GM12878 (cell line): ENCODE results near the gene NKAIN2. TPM values are rescaled to one million over a fixed set of nuclear protein-coding genes. Genes with fewer than 3 reads are reported as not detected.

Experiments
- ATAC-seq: fragments of 200-7000 bp; cut with Tn5 transposase; 3 replicates; pipeline ENCODE4 v1.9.1; 2020; ENCODE audit warnings: mild to moderate bottlenecking, moderate library complexity
- BruUV-seq: library from RNA; stranded (reverse); fragments of 400-500 nt; replicated peaks from 2 replicates; lab custom pipeline; 2021; lab: Mats Ljungman, UMichigan
- CTCF ChIA-PET: fragments of 300-600 bp; sonication (Branson Sonifier 250); formaldehyde crosslinking; extraction: SDS; loops from one replicate; lab custom pipeline; 2021; ENCODE audit warnings: inconsistent platforms; lab: Yijun Ruan, JAX
- POLR2A ChIA-PET: fragments of 350-600 bp; formaldehyde crosslinking; extraction: SDS; loops from one replicate; lab custom pipeline; 2021; ENCODE audit warnings: inconsistent platforms; lab: Charles Lee
- RAD21 ChIA-PET: fragments of 300-600 bp; sonication (Branson Sonifier 250); formaldehyde crosslinking; loops from one replicate; lab custom pipeline; 2023; ENCODE audit warnings: antibody characterized with exemption; ENCODE audit not compliant: unreplicated experiment; lab: Charles Lee
- SMC1A ChIA-PET: fragments of 300-600 bp; sonication (Branson Sonifier 250); formaldehyde crosslinking; loops from one replicate; lab custom pipeline; 2023; ENCODE audit not compliant: unreplicated experiment, uncharacterized antibody; lab: Charles Lee
- DNase-seq: peaks from one replicate; pipeline ENCODE4 v3.0.0-alpha.2; 2011; ENCODE audit warnings: low read depth, low spot score
- FAIRE-seq: peaks from 3 replicates; lab custom pipeline; 2011; peaks lifted over from hg19 to GRCh38; lab: Jason Lieb, UNC
- H2AFZ ChIP-seq: 2 replicates; pipeline ENCODE4 v1.6.0; 2011; ENCODE audit warnings: low read depth, low read length, control low read depth; ENCODE audit not compliant: control insufficient read depth
- H3K27ac ChIP-seq: 2 replicates; pipeline ENCODE4 v1.5.1; 2011; ENCODE audit warnings: control low read depth; ENCODE audit not compliant: control insufficient read depth, insufficient read depth
- H3K27me3 ChIP-seq, 2 experiments: replicated peaks in 1 of 2; 2 replicates each; pipeline versions ENCODE4 v1.6.0 to v1.6.1; 2011; ENCODE audit warnings: low read length in 1 of 2; ENCODE audit not compliant: control insufficient read depth in 2 of 2, insufficient read depth in 2 of 2
- H3K36me3 ChIP-seq, 2 experiments: 2 replicates each; pipeline ENCODE4 v1.5.1; 2011; ENCODE audit warnings: low read length in 1 of 2; ENCODE audit not compliant: control insufficient read depth in 2 of 2, insufficient read depth in 2 of 2
- H3K4me1 ChIP-seq: 2 replicates; pipeline ENCODE4 v1.6.1; 2011; ENCODE audit warnings: mild to moderate bottlenecking, low read length, moderate library complexity, mixed read lengths; ENCODE audit not compliant: control insufficient read depth, insufficient read depth
- H3K4me2 ChIP-seq: 2 replicates; pipeline ENCODE4 v1.6.0; 2011; ENCODE audit warnings: control low read depth; ENCODE audit not compliant: control insufficient read depth, insufficient read depth
- H3K4me3 ChIP-seq: fragments of 200-600 bp; sonication (generic); 2 replicates; pipeline ENCODE4 v1.5.1; 2016
- H3K79me2 ChIP-seq: 2 replicates; pipeline ENCODE4 v1.6.0; 2011; ENCODE audit warnings: low read length; ENCODE audit not compliant: control insufficient read depth, insufficient read depth
- H3K9ac ChIP-seq: 2 replicates; pipeline ENCODE4 v1.8.0; 2011; ENCODE audit warnings: low read length, control low read depth, mixed read lengths; ENCODE audit not compliant: control insufficient read depth, insufficient read depth
- H3K9me3 ChIP-seq: replicated peaks from 3 replicates; pipeline ENCODE4 v1.5.1; 2011; ENCODE audit warnings: mild to moderate bottlenecking, low read length; ENCODE audit not compliant: control insufficient read depth, insufficient read depth
- H4K20me1 ChIP-seq: 2 replicates; pipeline ENCODE4 v1.6.0; 2011; ENCODE audit not compliant: control insufficient read depth, insufficient read depth
- BACH1 ChIP-seq: fragments of 450-650 bp; IDR thresholded peaks from 2 replicates; pipeline ENCODE4 v1.6.1; 2017; ENCODE audit warnings: mild to moderate bottlenecking, borderline replicate concordance
- BRCA1 ChIP-seq: IDR thresholded peaks from 2 replicates; pipeline ENCODE4 v1.6.1; 2011; ENCODE audit warnings: low read depth, low read length, improper control_type of control experiment
- E2F4 ChIP-seq: IDR thresholded peaks from 2 replicates; pipeline ENCODE4 v1.6.1; 2012; ENCODE audit warnings: low read depth, low read length, improper control_type of control experiment
- ESRRA ChIP-seq: IDR thresholded peaks from 2 replicates; pipeline ENCODE4 v1.6.1; 2012; ENCODE audit warnings: mild to moderate bottlenecking, low read length, improper control_type of control experiment
- IRF4 ChIP-seq: IDR thresholded peaks from 2 replicates; pipeline ENCODE4 v1.6.1; 2011; ENCODE audit warnings: low read depth, low read length
- MLLT1 ChIP-seq: fragments of 450-650 bp; IDR thresholded peaks from 2 replicates; pipeline ENCODE4 v1.6.1; 2016; ENCODE audit warnings: mild to moderate bottlenecking
- MXI1 ChIP-seq: fragments of 150-350 bp; IDR thresholded peaks from 2 replicates; pipeline ENCODE4 v1.6.1; 2011; ENCODE audit warnings: low read depth, mild to moderate bottlenecking, inconsistent platforms, low read length, improper control_type of control experiment
- NBN ChIP-seq: fragments of 450-650 bp; IDR thresholded peaks from 2 replicates; pipeline ENCODE4 v1.6.1; 2016
- SIN3A ChIP-seq: IDR thresholded peaks from 2 replicates; pipeline ENCODE4 v1.6.1; 2012; ENCODE audit warnings: low read depth, low read length, improper control_type of control experiment
- STAT1 ChIP-seq: fragments of 450-650 bp; conservative IDR thresholded peaks from 2 replicates; pipeline ENCODE4 v1.6.1; 2014; ENCODE audit warnings: antibody characterized with exemption, mild to moderate bottlenecking
- TCF7 ChIP-seq: IDR thresholded peaks from 2 replicates; pipeline ENCODE4 v1.6.1; 2014; ENCODE audit warnings: antibody characterized with exemption, borderline replicate concordance
- USF1 ChIP-seq: IDR thresholded peaks from 2 replicates; pipeline ENCODE4 v1.6.1; 2011; ENCODE audit warnings: borderline replicate concordance, low read depth, mild to moderate bottlenecking, moderate library complexity, mixed read lengths, low read length; ENCODE audit not compliant: insufficient read depth; ENCODE audit errors: extremely low read length
- ZBTB33 ChIP-seq: fragments of 450-650 bp; IDR thresholded peaks from 2 replicates; pipeline ENCODE4 v1.6.1; 2017; ENCODE audit warnings: mild to moderate bottlenecking
- WGBS: methylation state at CpG from one replicate; pipeline ENCODE4 v1.1.6; 2016; ENCODE audit warnings: low lambda C conversion rate; ENCODE audit not compliant: insufficient replicate concordance, insufficient coverage; ENCODE audit errors: missing lambda C conversion rate; 5-methylcytosine and 5-hydroxymethylcytosine counted together
- in situ Hi-C: fragments of 300-500 bp; cut with MboI; formaldehyde crosslinking; loops from 9 replicates; pipeline ENCODE4 v1.14.3; 2018; ENCODE audit warnings: mixed read lengths
- intact Hi-C: fragments of 100-400 bp; cut with micrococcal nuclease; formaldehyde crosslinking; loops from one replicate; pipeline ENCODE4 v1.14.2; 2022; ENCODE audit not compliant: unreplicated experiment
- polyA plus RNA-seq, 11 experiments: library from polyadenylated mRNA; depleted of rRNA in 4 of 11; unstranded in 6 of 11; stranded (reverse) in 5 of 11; fragments of >200 nt; fragmentation: Nextera tagmentation in 4 of 11; fragmentation: Illumina TruSeq in 1 of 11; extraction: Ambion mirVana in 4 of 11; extraction: Trizol in 1 of 11; gene quantifications; 1 replicate in 1 of 11; 2 replicates in 10 of 11; pipeline versions ENCODE4 v1.2.1 to v1.2.3, GENCODE V29; 2011 to 2016; ENCODE audit warnings: inconsistent platforms in 2 of 11, missing spikeins in 2 of 11, low read depth in 1 of 11
- total RNA-seq, 4 experiments: library from RNA; depleted of rRNA in 3 of 4; stranded (reverse); fragments of >200 nt in 3 of 4; fragmentation: Illumina TruSeq in 1 of 4; extraction: Trizol in 1 of 4; gene quantifications; 2 replicates each; pipeline versions ENCODE4 v1.2.1 to v1.2.3, GENCODE V29; 2013 to 2021

NKAIN2 gene
- total and polyA plus RNA-seq, 10 of the 15 experiments (the other 5 are each of a cell fraction or from before 2014, with no cell fraction given) = not detected

- no TSS peak for BruUV-seq
- no peak for ATAC-seq
- Histone ChIP-seq H2AFZ (no peak overlapping the region), H3K27ac (no peak overlapping the region), H3K9me3 (no peaks in the 10 kb centered on the region)
- ChIA-PET POLR2A (no interaction called here), RAD21 (no interaction called here)
- DNase-seq = no peak
- TF ChIP-seq ESRRA (no peak), IRF4 (no peak), BRCA1 (no peak), MXI1 (no peak), TCF7 (no peak), MLLT1 (no peak), USF1 (no peak), ZBTB33 (no peak), SIN3A (no peak), E2F4 (no peak), BACH1 (no peak), NBN (no peak), STAT1 (no peak)
- TF ChIP-seq, all 136 proteins: peak for 0
- ChIA-PET CTCF (no interaction called here), SMC1A (no interaction called here)
- Histone ChIP-seq H3K4me1 (no peaks in the 10 kb centered on the region), H3K4me2 (no peak overlapping the region), H3K27me3 (no peaks in the 10 kb centered on the region), H4K20me1 (no peaks in the 10 kb centered on the region), H3K36me3 (no peaks in the 10 kb centered on the region), H3K79me2 (no peaks in the 10 kb centered on the region), H3K4me3 (no peak overlapping the region), H3K9ac (no peak overlapping the region)
- in situ Hi-C loops (no loop called here), intact Hi-C loops (no loop called here)
- 0% methylated on average over 1 of the region's 1 CpG for WGBS
- FAIRE-seq = no peak
These were observed 553.1 kb downstream of the NKAIN2 start for GRCh38 chr6:124356811-124357210.
